Rectal smooth muscle tissue (tissue), 1 donor: Measurements from ENCODE around the gene TMCC1.
"Not testable (repeated sequence)": the region's sequence is repeated elsewhere in the genome, so short reads cannot be mapped to it uniquely, and the experiment has no call there.

Source experiments
- H3K27ac ChIP-seq: one replicate; pipeline ENCODE4 v1.7.0; 2013; ENCODE audit warnings: low read depth, low read length, inconsistent platforms
- H3K27me3 ChIP-seq: one replicate; pipeline ENCODE4 v1.7.0; 2013; ENCODE audit warnings: low read length; ENCODE audit not compliant: control insufficient read depth, insufficient read depth
- H3K36me3 ChIP-seq: one replicate; pipeline ENCODE4 v1.7.0; 2013; ENCODE audit warnings: low read length; ENCODE audit not compliant: control insufficient read depth, insufficient read depth
- H3K4me1 ChIP-seq: one replicate; pipeline ENCODE4 v1.7.0; 2013; ENCODE audit warnings: low read length; ENCODE audit not compliant: control insufficient read depth, insufficient read depth
- H3K4me3 ChIP-seq: one replicate; pipeline ENCODE4 v1.7.0; 2013; ENCODE audit warnings: low read length
- H3K9ac ChIP-seq: one replicate; pipeline ENCODE4 v1.7.0; 2013; ENCODE audit warnings: low read length

TMCC1 gene

DNA sequence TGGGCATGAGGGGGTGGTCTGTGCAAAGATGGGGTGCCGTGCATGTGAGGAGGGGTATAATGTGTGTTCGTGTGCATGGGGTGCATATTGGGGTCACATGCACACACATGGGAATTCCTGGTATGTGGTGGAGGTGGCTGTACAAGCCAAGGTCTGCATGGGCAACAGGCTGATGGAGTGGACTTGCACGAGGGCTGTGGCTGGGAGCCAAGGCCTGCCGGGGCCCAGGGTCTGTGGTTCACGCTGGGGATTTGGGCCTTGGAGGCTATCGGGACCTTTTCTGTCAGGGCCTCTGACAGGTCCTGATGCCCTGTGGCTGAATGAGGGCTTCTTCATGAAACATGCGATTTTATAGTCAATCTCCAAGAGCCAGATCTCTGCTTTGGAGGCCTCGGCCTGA is 277.2 kb downstream of the TMCC1 start:
- H3K4me3 ChIP-seq, result no peak overlapping the region
- H3K27me3 ChIP-seq, result no peaks in the 10 kb centered on the region
- no peak overlapping the region for H3K27ac ChIP-seq
- H3K4me1 ChIP-seq, result no peaks in the 10 kb centered on the region
- no peak overlapping the region for H3K9ac ChIP-seq
- H3K36me3 ChIP-seq, result no peaks in the 10 kb centered on the region

DNA sequence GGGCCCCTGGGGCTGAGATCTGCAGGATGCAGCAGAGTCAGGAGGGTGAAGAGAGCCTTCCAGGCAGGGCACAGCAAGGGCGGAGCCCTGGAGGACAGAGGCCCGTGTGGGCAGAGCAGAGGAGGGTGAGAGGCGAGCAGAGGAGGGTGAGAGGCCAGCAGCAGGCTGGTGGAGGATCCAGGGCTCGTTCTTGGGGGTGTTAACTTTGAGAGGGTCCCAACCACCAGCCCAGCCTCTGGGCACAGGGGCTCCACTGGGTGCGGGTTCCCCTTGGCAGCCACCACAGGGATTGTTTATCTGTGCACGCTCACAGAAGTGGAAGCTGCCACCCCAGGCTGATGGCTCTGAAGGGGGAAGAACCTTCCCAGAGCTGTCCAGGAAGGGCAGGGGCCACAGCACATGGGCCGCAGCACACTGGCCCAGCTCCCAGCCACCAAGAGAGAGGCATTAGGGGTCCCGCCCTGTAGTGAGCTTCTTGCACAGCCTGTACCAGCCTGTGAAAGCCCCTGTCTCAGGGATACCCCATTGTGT is 277.7 kb downstream of the TMCC1 start:
- no peaks in the 10 kb centered on the region for H3K4me1 ChIP-seq
- no peaks in the 10 kb centered on the region for H3K27me3 ChIP-seq
- H3K4me3 ChIP-seq, result no peak overlapping the region
- no peak overlapping the region for H3K9ac ChIP-seq
- H3K27ac ChIP-seq, result no peak overlapping the region
- no peaks in the 10 kb centered on the region for H3K36me3 ChIP-seq

DNA sequence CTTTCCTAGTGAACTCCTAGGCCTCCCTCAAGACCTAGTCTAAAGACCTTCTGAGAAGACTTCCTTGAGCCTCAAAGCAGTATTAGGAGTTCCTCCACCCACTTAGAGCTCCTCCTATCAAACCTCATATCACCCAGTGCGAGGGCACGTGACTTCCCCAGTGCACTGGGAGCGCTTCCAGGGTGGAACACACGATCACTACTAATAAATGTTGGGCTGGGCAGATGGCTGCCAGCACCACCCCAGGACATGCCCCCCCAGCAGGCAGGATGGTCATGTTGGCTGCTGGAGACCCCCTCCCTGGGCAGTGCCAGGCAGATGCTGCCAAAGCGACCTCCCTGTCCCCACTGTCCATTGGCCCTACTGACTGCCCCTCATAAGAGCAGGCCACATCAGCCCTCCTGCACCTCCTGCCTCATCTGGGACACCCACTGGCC is 278.6 kb downstream of the TMCC1 start:
- H3K27me3 ChIP-seq, result no peaks in the 10 kb centered on the region
- no peaks in the 10 kb centered on the region for H3K36me3 ChIP-seq
- H3K4me1 ChIP-seq, result no peaks in the 10 kb centered on the region
- no peak overlapping the region for H3K9ac ChIP-seq
- H3K27ac ChIP-seq, result no peak overlapping the region
- H3K4me3 ChIP-seq, result no peak overlapping the region

DNA sequence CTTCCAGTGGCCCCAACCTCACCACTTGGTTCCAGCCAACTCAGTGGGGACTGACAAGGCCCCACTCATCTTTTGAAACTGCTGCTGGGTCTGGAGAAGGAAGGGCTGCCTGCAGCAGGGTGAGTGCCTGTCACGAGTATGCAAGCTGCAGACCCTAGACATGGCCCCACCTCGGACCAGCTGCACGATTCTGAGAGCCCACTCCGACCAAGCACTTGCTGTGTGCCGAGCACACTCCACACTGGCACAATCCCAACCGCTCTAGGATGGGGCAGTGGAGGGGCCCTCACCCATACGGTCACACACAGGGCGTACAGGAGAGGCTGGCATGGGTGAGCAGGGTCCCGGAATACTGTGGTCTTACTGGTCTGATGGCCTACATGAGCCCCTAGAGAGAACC is 279.1 kb downstream of the TMCC1 start:
- H3K4me1 ChIP-seq, result no peaks in the 10 kb centered on the region
- no peak overlapping the region for H3K9ac ChIP-seq
- no peak overlapping the region for H3K27ac ChIP-seq
- H3K4me3 ChIP-seq, result no peak overlapping the region
- no peaks in the 10 kb centered on the region for H3K27me3 ChIP-seq
- no peaks in the 10 kb centered on the region for H3K36me3 ChIP-seq

DNA sequence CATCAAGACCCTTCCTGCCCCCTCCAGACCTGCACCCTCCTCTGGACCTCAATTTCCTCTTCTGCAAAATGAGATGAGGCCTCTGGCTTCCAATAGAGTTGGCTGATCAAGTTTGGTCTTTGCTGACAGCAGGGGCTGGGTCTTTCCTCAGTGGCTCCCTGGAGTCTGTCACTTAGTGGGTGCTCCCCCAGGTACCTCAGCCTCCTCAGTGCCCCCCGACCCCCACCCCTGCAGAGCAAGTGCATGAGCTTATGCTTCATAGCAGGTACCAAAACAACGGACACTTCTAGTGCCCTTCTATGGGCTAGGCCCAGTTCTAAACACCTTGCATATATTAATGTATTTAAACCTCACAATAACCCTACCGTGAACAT is 280.2 kb downstream of the TMCC1 start:
- Histone ChIP-seq H3K9ac (no peak overlapping the region), H3K27me3 (no peaks in the 10 kb centered on the region), H3K4me1 (no peaks in the 10 kb centered on the region), H3K4me3 (no peak overlapping the region), H3K36me3 (no peaks in the 10 kb centered on the region), H3K27ac (no peak overlapping the region)

DNA sequence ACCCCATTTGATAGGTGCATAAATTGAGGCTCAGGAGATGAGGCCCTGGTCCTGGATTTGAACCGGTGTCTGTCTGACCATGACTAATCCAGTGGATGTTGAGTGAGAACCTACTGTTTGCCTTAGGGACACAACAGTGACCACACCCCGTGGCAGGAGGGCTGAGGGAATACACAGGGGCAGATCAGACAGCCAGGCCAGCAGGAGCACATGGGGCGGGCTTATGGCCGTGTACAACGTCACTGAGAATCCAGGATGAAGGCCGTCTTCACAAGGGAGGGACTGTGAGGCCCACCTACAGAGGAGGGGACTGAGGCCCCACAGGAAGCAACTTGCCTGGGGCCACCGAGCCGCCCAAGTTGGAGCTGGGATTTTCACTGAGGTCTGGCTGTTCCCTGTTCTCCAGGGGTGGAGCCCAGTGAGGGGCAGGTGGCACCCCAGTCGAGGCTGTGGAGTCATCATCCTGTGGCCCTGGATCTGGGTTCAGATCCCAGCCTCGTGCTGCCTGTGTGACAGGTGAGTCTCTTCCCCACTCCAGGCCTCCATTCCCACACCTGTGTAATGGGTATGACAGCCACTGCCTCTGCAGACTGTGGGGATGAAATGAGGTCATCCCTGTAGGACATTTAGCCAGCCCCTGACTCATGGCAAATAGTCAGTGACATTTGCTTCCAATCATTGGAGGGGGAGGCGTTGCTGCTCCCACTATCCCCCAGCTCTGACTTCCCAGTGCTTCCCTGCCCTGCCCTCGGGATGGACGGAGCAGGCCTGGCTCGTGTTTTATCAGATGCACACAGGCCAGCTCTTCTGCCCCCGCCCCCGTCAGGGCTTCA is 280.8 kb downstream of the TMCC1 start:
- no peak overlapping the region for H3K4me3 ChIP-seq
- no peak overlapping the region for H3K27ac ChIP-seq
- no peaks in the 10 kb centered on the region for H3K36me3 ChIP-seq
- H3K4me1 ChIP-seq, result no peaks in the 10 kb centered on the region
- no peak overlapping the region for H3K9ac ChIP-seq
- H3K27me3 ChIP-seq, result no peaks in the 10 kb centered on the region

DNA sequence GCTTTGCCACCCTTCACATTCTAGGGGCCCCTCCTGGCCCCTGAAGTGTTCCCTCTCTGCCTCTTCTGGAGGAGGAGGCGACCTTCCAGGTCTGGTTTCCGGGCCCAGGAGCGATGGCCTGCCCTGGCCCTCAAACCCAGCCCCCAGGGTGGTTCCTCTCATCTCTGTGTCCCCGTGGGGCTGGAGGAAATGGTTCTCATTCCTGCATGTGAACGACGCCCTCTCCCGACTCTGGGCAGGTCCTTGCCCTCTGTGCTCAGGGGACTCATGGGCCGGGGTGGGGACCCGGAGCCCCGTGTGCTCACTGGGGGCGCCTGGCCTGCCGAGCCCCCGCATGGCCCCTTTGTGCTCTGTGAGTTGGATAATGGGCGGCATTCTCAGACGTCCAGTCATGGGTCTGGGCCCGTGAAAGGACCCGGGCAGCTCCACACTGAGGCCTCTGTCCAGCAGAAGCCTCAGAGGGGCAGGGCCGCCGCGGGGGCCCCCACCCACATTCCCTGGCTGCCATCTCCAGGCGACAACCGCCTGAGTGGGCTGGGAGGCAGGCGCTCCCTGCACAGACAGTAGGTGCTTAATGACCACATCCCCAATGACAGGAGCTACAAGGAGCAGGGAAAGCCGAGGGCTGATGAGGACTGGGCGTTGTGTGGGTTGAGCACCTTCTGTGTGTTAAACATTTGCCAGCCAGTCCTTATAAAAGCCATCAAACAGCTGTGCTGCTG is 281.5 kb downstream of the TMCC1 start:
- Histone ChIP-seq H3K4me1 (no peaks in the 10 kb centered on the region), H3K36me3 (no peaks in the 10 kb centered on the region), H3K27ac (no peak overlapping the region), H3K27me3 (no peaks in the 10 kb centered on the region), H3K9ac (no peak overlapping the region), H3K4me3 (no peak overlapping the region)

DNA sequence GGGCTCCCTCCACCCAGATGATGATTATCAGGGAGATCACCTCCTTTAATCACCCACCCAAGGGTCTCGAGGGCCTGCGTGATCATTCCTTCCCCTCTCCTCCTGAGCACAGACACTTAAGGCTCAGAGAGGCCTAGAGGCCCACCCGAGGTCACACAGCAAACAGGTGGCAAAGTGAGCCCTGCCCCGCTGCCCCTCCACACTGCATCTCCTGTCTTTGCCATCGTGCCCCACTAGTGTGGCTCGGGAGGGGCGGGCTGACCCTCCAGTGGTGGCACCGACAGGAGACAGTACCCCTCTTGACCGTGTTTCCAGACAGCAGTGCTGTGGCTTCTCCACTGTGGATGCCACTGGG is 282.1 kb downstream of the TMCC1 start:
- no peak overlapping the region for H3K4me3 ChIP-seq
- no peaks in the 10 kb centered on the region for H3K27me3 ChIP-seq
- H3K9ac ChIP-seq, result no peak overlapping the region
- no peaks in the 10 kb centered on the region for H3K36me3 ChIP-seq
- H3K27ac ChIP-seq, result no peak overlapping the region
- no peaks in the 10 kb centered on the region for H3K4me1 ChIP-seq

DNA sequence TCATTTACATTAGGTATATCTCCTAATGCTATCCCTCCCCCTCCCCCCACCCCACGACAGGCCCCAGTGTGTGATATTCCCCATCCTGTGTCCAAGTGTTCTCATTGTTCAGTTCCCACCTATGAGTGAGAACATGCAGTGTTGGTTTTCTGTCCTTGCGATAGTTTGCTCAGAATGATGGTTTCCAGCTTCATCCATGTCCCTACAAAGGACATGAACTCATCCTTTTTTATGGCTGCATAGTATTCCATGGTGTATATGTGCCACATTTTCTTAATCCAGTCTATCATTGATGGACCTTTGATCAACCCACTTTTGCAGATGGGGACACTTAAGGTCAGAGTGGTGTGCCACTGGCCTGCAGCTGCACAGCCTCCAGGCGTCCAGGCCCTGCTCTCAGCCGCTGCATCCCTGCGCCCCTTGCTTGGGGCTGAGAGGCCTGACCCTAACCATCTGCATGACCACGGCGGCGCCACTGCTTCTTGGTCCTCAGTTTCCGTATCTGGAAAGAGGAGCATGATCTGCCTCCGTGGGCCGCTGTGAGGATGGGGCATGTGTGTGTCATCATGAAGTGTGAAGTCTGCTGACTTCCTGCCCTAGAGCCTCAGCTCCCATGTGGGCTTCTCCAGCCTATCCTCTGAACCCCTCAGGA is 282.6 kb downstream of the TMCC1 start:
- H3K36me3 ChIP-seq, H3K9ac ChIP-seq, H3K4me1 ChIP-seq, H3K27ac ChIP-seq, H3K4me3 ChIP-seq, H3K27me3 ChIP-seq: not testable (repeated sequence)

DNA sequence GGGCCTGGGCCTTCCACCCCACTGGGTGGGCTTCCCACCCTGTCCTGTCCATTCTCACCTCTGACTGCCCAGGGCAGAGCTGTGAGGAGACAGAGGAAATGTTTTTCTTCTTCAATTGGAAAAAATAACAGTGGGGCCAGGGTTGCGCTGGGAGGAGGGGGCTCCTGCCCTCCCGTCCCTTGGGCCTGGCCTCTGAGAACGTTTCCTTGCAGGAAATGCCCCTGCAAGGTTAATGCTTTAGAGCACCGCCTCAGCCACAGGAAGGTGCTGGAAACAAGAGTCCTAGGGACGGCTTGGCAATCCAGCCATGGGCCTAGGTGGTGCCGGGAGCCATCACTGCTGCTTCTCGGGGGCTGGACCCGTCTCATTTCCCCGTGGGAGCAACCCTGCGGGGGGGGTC is 283.2 kb downstream of the TMCC1 start:
- no peaks in the 10 kb centered on the region for H3K4me1 ChIP-seq
- no peak overlapping the region for H3K27ac ChIP-seq
- no peak overlapping the region for H3K9ac ChIP-seq
- no peak overlapping the region for H3K4me3 ChIP-seq
- H3K36me3 ChIP-seq, result no peaks in the 10 kb centered on the region
- no peaks in the 10 kb centered on the region for H3K27me3 ChIP-seq

DNA sequence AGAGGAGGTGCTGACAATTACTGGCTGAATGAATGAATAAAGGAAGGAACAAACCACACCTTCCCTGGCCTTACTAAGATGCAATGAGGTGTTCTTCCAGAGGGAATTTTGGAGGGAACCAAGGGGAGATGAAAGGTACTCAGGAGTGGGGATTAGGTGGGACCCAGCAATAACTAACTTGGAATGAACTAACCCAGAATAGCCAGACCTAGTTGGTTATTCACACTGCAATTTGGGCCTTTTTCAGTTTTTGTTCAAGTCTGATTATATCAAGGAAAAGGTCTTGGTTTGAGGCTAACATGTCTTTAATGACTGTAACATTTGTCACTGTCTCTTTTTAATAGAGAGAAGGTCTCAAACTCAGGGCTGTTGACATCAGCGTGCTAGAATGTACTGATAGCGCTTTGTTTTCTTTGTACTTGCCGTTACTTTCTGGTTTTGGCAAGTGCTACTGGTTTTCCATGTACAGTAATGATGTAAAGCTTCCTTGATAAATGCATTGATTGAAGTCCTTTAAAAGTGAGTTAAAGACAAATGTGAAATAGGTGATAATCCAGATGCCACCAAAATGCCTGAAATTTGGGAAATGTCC is 283.8 kb downstream of the TMCC1 start:
- no peak overlapping the region for H3K4me3 ChIP-seq

DNA sequence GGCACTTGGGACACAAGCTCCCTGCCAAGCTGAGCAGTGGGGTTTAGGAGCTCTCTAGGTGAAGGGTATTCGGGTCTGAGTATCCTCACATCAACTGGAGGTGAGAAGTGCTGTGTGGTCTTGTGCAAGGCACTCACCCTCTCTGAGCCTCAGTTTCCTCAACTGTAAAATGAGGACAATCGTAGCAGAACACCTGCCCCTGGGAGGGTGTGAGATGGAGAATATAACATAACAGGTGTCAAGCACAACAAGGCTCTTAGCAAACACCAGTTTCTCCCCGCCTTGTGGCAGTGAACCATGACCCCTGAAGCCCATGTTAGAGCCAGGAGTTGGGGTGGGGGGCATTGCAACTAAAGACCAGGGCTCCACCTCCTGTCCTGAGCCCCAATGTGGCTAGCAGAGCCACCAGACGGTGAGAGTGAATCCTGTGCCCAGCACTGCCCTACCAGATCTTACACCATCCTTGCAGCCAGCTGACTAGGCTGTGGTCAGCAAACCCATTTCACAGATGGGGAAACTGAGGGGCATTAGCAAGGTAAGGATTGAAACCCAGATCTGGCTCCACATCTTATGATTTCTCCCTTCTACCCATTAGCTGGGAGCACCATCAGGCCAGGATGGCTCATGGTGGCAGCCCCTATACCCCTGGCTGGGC is 284.4 kb downstream of the TMCC1 start:
- peaks cover 4% of the 10 kb centered on the region for H3K27me3 ChIP-seq
- H3K27ac ChIP-seq, result no peak overlapping the region
- no peak overlapping the region for H3K4me3 ChIP-seq
- no peaks in the 10 kb centered on the region for H3K4me1 ChIP-seq
- no peaks in the 10 kb centered on the region for H3K36me3 ChIP-seq
- H3K9ac ChIP-seq, result no peak overlapping the region

More for the DNA sequence above, 283.8 kb downstream of the TMCC1 start:
- Histone ChIP-seq H3K4me1 (no peaks in the 10 kb centered on the region), H3K36me3 (no peaks in the 10 kb centered on the region), H3K27ac (no peak overlapping the region), H3K27me3 (peaks cover 3% of the 10 kb centered on the region), H3K9ac (no peak overlapping the region)
